GM04504 (cell line): ENCODE measurements around the gene VPS41.

Source experiments
- DNase-seq: peaks from one replicate; pipeline ENCODE4 v3.0.0-alpha.2; 2012; ENCODE audit warnings: low read depth

VPS41 gene

GRCh38 chr7:38801786-38802185 lies 107.2 kb downstream of the VPS41 start:
- DNase-seq = no peak

- no peak for DNase-seq
These were observed 110.3 kb downstream of the VPS41 start for GRCh38 chr7:38798552-38799267.

- peak; percentile 24 for DNase-seq
These were observed 112.1 kb downstream of the VPS41 start for GRCh38 chr7:38796626-38797501.

- DNase-seq = no peak
These were observed 113.4 kb downstream of the VPS41 start for GRCh38 chr7:38795593-38795992.

GRCh38 chr7:38781991-38782390 lies 127.0 kb downstream of the VPS41 start:
- no peak for DNase-seq

GRCh38 chr7:38777609-38778008 lies 131.4 kb downstream of the VPS41 start:
- no peak for DNase-seq

GRCh38 chr7:38775506-38776175 lies 133.3 kb downstream of the VPS41 start:
- no peak for DNase-seq

GRCh38 chr7:38773430-38773829 lies 135.6 kb downstream of the VPS41 start:
- no peak for DNase-seq

GRCh38 chr7:38760226-38760625 lies 148.8 kb downstream of the VPS41 start:
- DNase-seq = no peak

- no peak for DNase-seq
These were observed 150.0 kb downstream of the VPS41 start for GRCh38 chr7:38759028-38759427.

- DNase-seq = no peak
These were observed 151.1 kb downstream of the VPS41 start for GRCh38 chr7:38757931-38758330.

- no peak for DNase-seq
These were observed 152.5 kb downstream of the VPS41 start for GRCh38 chr7:38756521-38756920.

GRCh38 chr7:38753347-38753746 lies 155.6 kb downstream of the VPS41 start:
- no peak for DNase-seq

- no peak for DNase-seq
These were observed 157.6 kb downstream of the VPS41 start for GRCh38 chr7:38751416-38751815.

GRCh38 chr7:38748056-38748610 lies 160.9 kb downstream of the VPS41 start:
- no peak for DNase-seq

- DNase-seq = no peak
These were observed 162.6 kb downstream of the VPS41 start for GRCh38 chr7:38746438-38746837.

GRCh38 chr7:38744746-38745145 lies 164.2 kb downstream of the VPS41 start:
- peak; percentile 35 for DNase-seq

- DNase-seq = no peak
These were observed 165.1 kb downstream of the VPS41 start for GRCh38 chr7:38743899-38744298.

GRCh38 chr7:38740041-38740440 lies 168.9 kb downstream of the VPS41 start:
- no peak for DNase-seq

- no peak for DNase-seq
These were observed 172.9 kb downstream of the VPS41 start for GRCh38 chr7:38736138-38736537.

- no peak for DNase-seq
These were observed 177.8 kb downstream of the VPS41 start for GRCh38 chr7:38731215-38731614.

GRCh38 chr7:38728145-38728544 lies 180.8 kb downstream of the VPS41 start:
- no peak for DNase-seq
